HG03095 (cell line): ENCODE data around the gene CHI3L1.
A peak's percentile ranks its signal among the peaks of the same experiment; 100 is the strongest.

Source experiments
- ATAC-seq: cut with Tn5 transposase; IDR thresholded peaks from one replicate; pipeline ENCODE4 v1.9.1; 2021; ENCODE audit warnings: moderate library complexity; ENCODE audit not compliant: unreplicated experiment

Gene CHI3L1

GRCh38 chr1:203181586-203182386, 4.7 kb downstream of the CHI3L1 start:
- ATAC-seq: no peak

GRCh38 chr1:203180611-203181330, 5.7 kb downstream of the CHI3L1 start:
- no peak for ATAC-seq

GRCh38 chr1:203179667-203180005, 6.9 kb downstream of the CHI3L1 start:
- no peak for ATAC-seq

GRCh38 chr1:203178821-203179666, 7.5 kb downstream of the CHI3L1 start:
- no peak for ATAC-seq

- ATAC-seq: no peak
These were observed 8.4 kb downstream of the CHI3L1 start for GRCh38 chr1:203178083-203178482.

- no peak for ATAC-seq
These were observed 8.9 kb downstream of the CHI3L1 start for GRCh38 chr1:203177470-203178039.

- ATAC-seq: no peak
These were observed 9.5 kb downstream of the CHI3L1 start for GRCh38 chr1:203177036-203177405.

- no peak for ATAC-seq
These were observed 10.1 kb downstream of the CHI3L1 start for GRCh38 chr1:203176273-203177035.

- ATAC-seq: no peak
These were observed 10.7 kb downstream of the CHI3L1 start for GRCh38 chr1:203175827-203176241.

GRCh38 chr1:203175237-203175826, 11.2 kb downstream of the CHI3L1 start, which contains the start of gene MYBPH:
Gene MYBPH (minus strand): TSS chr1:203175826. CDS start chr1:203175755, 71 bp downstream.
- no peak for ATAC-seq

- ATAC-seq: no peak
These were observed 12.0 kb downstream of the CHI3L1 start for GRCh38 chr1:203174324-203174985.

- ATAC-seq: peak; percentile 94
These were observed 12.9 kb downstream of the CHI3L1 start for GRCh38 chr1:203173566-203173965.

- ATAC-seq: no peak
These were observed 13.4 kb downstream of the CHI3L1 start for GRCh38 chr1:203173011-203173555.

GRCh38 chr1:203172184-203173010, 14.1 kb downstream of the CHI3L1 start:
- no peak for ATAC-seq

- ATAC-seq: no peak
These were observed 14.9 kb downstream of the CHI3L1 start for GRCh38 chr1:203171341-203172183.

- ATAC-seq: no peak
These were observed 15.7 kb downstream of the CHI3L1 start for GRCh38 chr1:203170625-203171330.
